Lung (tissue), 12 donors: ENCODE results near the gene SLC6A2. TPM values are rescaled to one million over a fixed set of nuclear protein-coding genes. Genes with fewer than 3 reads are reported as not detected.

Experiments
- ATAC-seq: fragments of 200-7000 bp; cut with Tn5 transposase; one replicate; pipeline ENCODE4 v1.9.1; 2020; ENCODE audit warnings: moderate number of reproducible peaks; ENCODE audit not compliant: insufficient read depth, low FRiP score
- DNase-seq, 3 donors: peaks; one replicate each; pipeline ENCODE4 v3.0.0-alpha.2; 2013 to 2017
- H3K27ac ChIP-seq, 2 donors: one replicate each; pipeline ENCODE4 v1.5.1; 2013; ENCODE audit warnings: mild to moderate bottlenecking in 2 of 2, moderate library complexity in 2 of 2, control low read depth in 1 of 2, inconsistent platforms in 1 of 2, low read depth in 1 of 2, low read length in 1 of 2
- H3K27me3 ChIP-seq, 3 donors: one replicate each; pipeline ENCODE4 v1.5.1; 2013; ENCODE audit warnings: low read length in 2 of 3; ENCODE audit not compliant: control insufficient read depth in 3 of 3, insufficient read depth in 3 of 3
- H3K36me3 ChIP-seq, 4 donors: one replicate each; pipeline ENCODE4 v1.5.1; 2013; ENCODE audit warnings: low read length in 4 of 4, mild to moderate bottlenecking in 1 of 4, moderate library complexity in 1 of 4; ENCODE audit not compliant: control insufficient read depth in 4 of 4, insufficient read depth in 4 of 4
- H3K4me1 ChIP-seq, 5 donors: one replicate each; pipeline ENCODE4 v1.5.1; 2013; ENCODE audit warnings: low read length in 5 of 5, mild to moderate bottlenecking in 2 of 5, moderate library complexity in 1 of 5; ENCODE audit not compliant: control insufficient read depth in 5 of 5, insufficient read depth in 5 of 5
- H3K4me3 ChIP-seq: one replicate; pipeline ENCODE4 v1.5.1; 2013; ENCODE audit warnings: mild to moderate bottlenecking, control low read depth, moderate library complexity
- H3K9ac ChIP-seq, 2 donors: one replicate each; pipeline ENCODE4 v1.5.1; 2013; ENCODE audit warnings: low read length in 2 of 2, control low read depth in 1 of 2; ENCODE audit not compliant: insufficient read depth in 1 of 2
- H3K9me3 ChIP-seq, 4 donors: one replicate each; pipeline ENCODE4 v1.5.1; 2013; ENCODE audit warnings: low read length in 3 of 4, mild to moderate bottlenecking in 1 of 4, moderate library complexity in 1 of 4; ENCODE audit not compliant: control insufficient read depth in 4 of 4, insufficient read depth in 3 of 4
- WGBS, 2 donors: extraction: QIAGEN DNeasy Blood & Tissue Kit; methylation state at CpG; one replicate each; pipeline ENCODE4 v1.1.7; 2013; 5-methylcytosine and 5-hydroxymethylcytosine counted together
- polyA plus RNA-seq, 2 donors: library from polyadenylated mRNA; stranded (reverse); fragments of 200-250 nt; gene quantifications; one replicate each; pipeline ENCODE4 v1.2.1, GENCODE V29; 2013
- total RNA-seq, 2 donors: library from RNA; depleted of rRNA in 1 of 2; stranded (reverse); fragments of >200 nt in 1 of 2; gene quantifications; one replicate each; pipeline ENCODE4 v1.2.1, GENCODE V29; 2014 to 2021
- TF ChIP-seq, protein P1 (sequence below): IDR thresholded peaks from 2 replicates; pipeline ENCODE4 v1.5.1; 2012; ENCODE audit warnings: mild to moderate bottlenecking; ENCODE audit errors: control extremely low read depth, extremely low read depth
- donor health status: control.
- donor health status: control.
- donor health status: Bipolar disorder and iron deficiency.
- donor health status: healthy.
- donor health status: DM: yes; HTN: yes; CAD: no.

The SLC6A2 gene
- total and polyA plus RNA-seq, 4 donors, result 0.02 to 0.26 TPM; not detected in 2

DNA sequence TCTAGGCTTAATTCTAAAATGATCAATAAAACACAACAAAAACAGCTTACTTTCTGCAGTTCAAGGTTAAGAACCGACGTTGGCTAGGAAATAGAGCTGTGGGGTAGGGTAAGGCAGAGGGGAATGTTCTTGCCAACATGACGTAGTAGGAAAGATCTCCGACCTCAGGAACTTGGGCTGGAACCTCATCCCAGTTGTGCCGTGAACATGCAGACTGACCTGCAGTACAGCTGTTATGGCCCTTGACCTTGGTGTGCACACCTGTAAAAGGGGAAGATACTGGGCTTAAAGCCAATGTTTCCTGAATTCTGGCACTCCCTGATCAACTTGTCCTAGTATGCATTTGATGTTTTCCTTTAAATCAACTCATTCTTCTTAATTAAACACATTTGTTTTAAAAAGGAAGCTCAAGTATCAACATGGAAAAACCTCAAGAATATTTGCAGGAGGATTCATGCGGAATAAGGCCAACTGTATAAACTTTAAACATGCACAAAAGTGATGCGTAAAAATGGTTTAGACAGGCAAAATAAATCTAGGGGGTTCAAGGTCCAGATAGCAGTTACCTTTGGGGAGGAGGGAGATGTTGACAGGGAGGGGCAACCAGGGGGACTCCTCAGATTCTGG, 14.2 kb upstream of the SLC6A2 start:
- no peak for DNase-seq
- no peak for ATAC-seq
- WGBS, 2 donors, result 64 to 70% methylated on average over 7 of the region's 7 CpGs
- H3K4me1 ChIP-seq, result peaks cover 0 to 8% (median 0%) of the 10 kb centered on the region in 5 donors
- TF ChIP-seq, protein P1, sequence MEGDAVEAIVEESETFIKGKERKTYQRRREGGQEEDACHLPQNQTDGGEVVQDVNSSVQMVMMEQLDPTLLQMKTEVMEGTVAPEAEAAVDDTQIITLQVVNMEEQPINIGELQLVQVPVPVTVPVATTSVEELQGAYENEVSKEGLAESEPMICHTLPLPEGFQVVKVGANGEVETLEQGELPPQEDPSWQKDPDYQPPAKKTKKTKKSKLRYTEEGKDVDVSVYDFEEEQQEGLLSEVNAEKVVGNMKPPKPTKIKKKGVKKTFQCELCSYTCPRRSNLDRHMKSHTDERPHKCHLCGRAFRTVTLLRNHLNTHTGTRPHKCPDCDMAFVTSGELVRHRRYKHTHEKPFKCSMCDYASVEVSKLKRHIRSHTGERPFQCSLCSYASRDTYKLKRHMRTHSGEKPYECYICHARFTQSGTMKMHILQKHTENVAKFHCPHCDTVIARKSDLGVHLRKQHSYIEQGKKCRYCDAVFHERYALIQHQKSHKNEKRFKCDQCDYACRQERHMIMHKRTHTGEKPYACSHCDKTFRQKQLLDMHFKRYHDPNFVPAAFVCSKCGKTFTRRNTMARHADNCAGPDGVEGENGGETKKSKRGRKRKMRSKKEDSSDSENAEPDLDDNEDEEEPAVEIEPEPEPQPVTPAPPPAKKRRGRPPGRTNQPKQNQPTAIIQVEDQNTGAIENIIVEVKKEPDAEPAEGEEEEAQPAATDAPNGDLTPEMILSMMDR, result no peak
- no peak overlapping the region for H3K4me3 ChIP-seq
- H3K9ac ChIP-seq, result no peak overlapping the region
- H3K27ac ChIP-seq, result no peak overlapping the region
- H3K36me3 ChIP-seq, result no peaks in the 10 kb centered on the region
- peaks cover 0 to 2% (median 0%) of the 10 kb centered on the region in 3 donors for H3K27me3 ChIP-seq
- peaks cover 0 to 1% (median 0%) of the 10 kb centered on the region in 4 donors for H3K9me3 ChIP-seq

DNA sequence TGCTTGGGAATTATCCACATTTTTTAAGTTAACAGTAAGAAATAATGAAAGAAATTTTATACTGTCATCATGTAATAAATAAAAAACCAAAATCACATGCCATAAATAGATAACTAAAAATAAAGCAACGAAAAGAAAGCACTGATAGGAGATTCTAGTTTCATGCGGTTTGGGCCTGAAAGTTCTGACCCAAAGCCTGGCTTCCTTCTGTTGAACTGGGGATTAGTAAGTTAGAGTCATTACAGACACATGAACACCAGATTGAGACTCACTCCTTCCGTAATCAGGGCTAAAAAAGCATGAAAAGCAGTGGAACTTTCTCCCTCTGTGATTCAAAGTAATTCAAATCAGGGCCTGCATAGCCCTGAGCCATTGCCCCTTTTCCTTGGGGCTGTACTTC, 13.2 kb upstream of the SLC6A2 start:
- no peak overlapping the region for H3K4me3 ChIP-seq
- H3K36me3 ChIP-seq, result no peaks in the 10 kb centered on the region
- WGBS, 2 donors, result 87 to 92% methylated on average over 3 of the region's 3 CpGs
- peaks cover 0 to 2% (median 0%) of the 10 kb centered on the region in 3 donors for H3K27me3 ChIP-seq
- H3K9me3 ChIP-seq, result peaks cover 0 to 1% (median 0%) of the 10 kb centered on the region in 4 donors
- H3K9ac ChIP-seq, result no peak overlapping the region
- TF ChIP-seq, protein P1, result no peak
- ATAC-seq (no peak), DNase-seq (no peak)
- H3K27ac ChIP-seq, result no peak overlapping the region
- peaks cover 0 to 2% (median 0%) of the 10 kb centered on the region in 5 donors for H3K4me1 ChIP-seq

DNA sequence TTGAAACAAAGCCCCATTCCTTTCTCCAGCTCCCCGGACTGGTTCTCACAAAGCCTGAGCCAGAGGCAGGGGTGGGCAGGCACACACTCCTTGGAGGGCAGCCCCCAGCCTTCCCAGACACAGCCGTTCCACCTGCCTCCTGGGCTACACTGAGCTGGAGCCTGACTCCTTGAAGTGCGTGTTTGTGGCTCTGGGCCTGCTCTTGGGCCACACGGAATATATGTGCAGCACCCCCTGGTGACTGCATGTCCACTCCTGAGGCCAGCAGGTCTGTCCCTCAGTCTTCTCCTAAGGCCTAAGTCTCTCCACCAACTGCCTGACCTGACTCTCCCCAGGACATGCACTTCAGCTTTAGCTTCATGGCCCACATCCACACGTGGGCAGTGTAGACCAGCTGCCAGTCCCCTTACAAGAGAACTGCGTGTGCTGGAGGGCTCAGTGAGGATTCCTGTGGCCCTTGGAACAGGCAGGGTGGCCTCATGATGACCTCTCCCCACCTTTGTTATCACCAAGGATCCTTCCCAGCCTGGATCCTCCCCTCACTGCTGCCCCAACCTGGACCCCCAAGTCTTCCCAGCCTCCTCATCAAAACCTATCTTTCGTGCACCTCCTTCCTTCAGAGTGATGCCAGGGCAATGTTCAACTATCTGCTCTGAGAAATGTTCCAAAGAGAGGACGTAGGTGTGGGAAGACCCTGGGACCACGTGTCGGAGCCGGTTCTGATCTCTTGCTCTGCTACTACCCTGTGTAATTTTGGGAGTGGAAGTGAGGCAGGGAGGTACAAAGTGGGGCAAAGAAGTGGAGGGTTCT, 12.4 kb upstream of the SLC6A2 start:
- Histone ChIP-seq H3K27ac (no peak overlapping the region), H3K36me3 (no peaks in the 10 kb centered on the region), H3K4me1 (peaks cover 0 to 2% (median 0%) of the 10 kb centered on the region in 5 donors), H3K4me3 (no peak overlapping the region), H3K27me3 (peaks cover 0 to 2% (median 0%) of the 10 kb centered on the region in 3 donors), H3K9ac (no peak overlapping the region), H3K9me3 (peaks cover 0 to 1% (median 0%) of the 10 kb centered on the region in 4 donors)
- DNase-seq, result peak in 1 of 3 donors; percentile 10
- TF ChIP-seq, protein P1, result no peak
- 82 to 84% methylated on average over 11 of the region's 11 CpGs for WGBS, 2 donors
- no peak for ATAC-seq
